Parathyroid adenoma (tissue), 2 donors: ENCODE measurements around the gene MERTK.

Experiments
- H2AFZ ChIP-seq: fragments of 300-600 bp; sonication (generic); one replicate; pipeline ENCODE4 v1.7.0; 2017; ENCODE audit warnings: antibody characterized with exemption, mild to moderate bottlenecking
- H3K27ac ChIP-seq: fragments of 300-600 bp; sonication (generic); one replicate; pipeline ENCODE4 v1.7.0; 2017
- H3K27me3 ChIP-seq: fragments of 300-600 bp; sonication (generic); one replicate; pipeline ENCODE4 v1.7.0; 2017; ENCODE audit warnings: low read length; ENCODE audit not compliant: control insufficient read depth, insufficient read depth
- H3K36me3 ChIP-seq: fragments of 300-600 bp; sonication (generic); one replicate; pipeline ENCODE4 v1.7.0; 2017; ENCODE audit warnings: low read length; ENCODE audit not compliant: control insufficient read depth, insufficient read depth
- H3K4me1 ChIP-seq: fragments of 300-600 bp; sonication (generic); one replicate; pipeline ENCODE4 v1.7.0; 2017; ENCODE audit warnings: control low read depth
- H3K4me2 ChIP-seq: fragments of 300-600 bp; sonication (generic); one replicate; pipeline ENCODE4 v1.7.0; 2017; ENCODE audit warnings: low read length
- H3K4me3 ChIP-seq: fragments of 300-600 bp; sonication (generic); one replicate; pipeline ENCODE4 v1.7.0; 2017; ENCODE audit warnings: low read depth, low read length
- H3K79me2 ChIP-seq: fragments of 300-600 bp; sonication (generic); one replicate; pipeline ENCODE4 v1.7.0; 2017; ENCODE audit warnings: control low read depth
- H3K9ac ChIP-seq: fragments of 300-600 bp; sonication (generic); one replicate; pipeline ENCODE4 v1.7.0; 2017; ENCODE audit warnings: mild to moderate bottlenecking
- H3K9me3 ChIP-seq: fragments of 300-600 bp; sonication (generic); one replicate; pipeline ENCODE4 v1.7.0; 2017; ENCODE audit warnings: low read length; ENCODE audit not compliant: control insufficient read depth
- TF ChIP-seq, protein P1 (sequence below): fragments of 300-600 bp; sonication (generic); IDR thresholded peaks from one replicate; pipeline ENCODE4 v1.7.0; 2017; ENCODE audit warnings: antibody characterized with exemption, mild to moderate bottlenecking
- donor health status: primary hyperparathyroidism.

MERTK gene

DNA sequence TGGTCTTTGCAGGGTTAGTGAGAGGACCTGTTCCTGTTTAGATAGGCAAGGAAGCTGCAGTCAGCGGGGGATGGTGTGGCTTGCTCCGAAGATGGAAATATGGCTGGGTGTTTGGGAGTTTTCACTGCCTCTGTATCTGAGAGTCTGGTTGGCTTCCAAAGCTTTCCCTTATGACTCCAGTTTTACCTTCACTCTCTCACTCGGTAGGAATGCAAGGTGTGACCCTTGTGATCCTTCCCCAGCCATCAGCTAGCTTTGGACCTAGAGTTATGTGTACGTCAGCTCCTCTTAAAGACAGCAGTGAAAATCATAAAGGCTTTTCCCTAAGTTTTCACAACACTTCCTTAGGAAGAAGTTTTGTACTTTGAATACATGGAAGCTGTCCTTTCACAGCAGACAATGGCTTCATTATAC is 121.2 kb downstream of the MERTK start:
- H3K9ac ChIP-seq = no peak overlapping the region
- H3K27ac ChIP-seq = no peak overlapping the region
- TF ChIP-seq, protein P1, sequence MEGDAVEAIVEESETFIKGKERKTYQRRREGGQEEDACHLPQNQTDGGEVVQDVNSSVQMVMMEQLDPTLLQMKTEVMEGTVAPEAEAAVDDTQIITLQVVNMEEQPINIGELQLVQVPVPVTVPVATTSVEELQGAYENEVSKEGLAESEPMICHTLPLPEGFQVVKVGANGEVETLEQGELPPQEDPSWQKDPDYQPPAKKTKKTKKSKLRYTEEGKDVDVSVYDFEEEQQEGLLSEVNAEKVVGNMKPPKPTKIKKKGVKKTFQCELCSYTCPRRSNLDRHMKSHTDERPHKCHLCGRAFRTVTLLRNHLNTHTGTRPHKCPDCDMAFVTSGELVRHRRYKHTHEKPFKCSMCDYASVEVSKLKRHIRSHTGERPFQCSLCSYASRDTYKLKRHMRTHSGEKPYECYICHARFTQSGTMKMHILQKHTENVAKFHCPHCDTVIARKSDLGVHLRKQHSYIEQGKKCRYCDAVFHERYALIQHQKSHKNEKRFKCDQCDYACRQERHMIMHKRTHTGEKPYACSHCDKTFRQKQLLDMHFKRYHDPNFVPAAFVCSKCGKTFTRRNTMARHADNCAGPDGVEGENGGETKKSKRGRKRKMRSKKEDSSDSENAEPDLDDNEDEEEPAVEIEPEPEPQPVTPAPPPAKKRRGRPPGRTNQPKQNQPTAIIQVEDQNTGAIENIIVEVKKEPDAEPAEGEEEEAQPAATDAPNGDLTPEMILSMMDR = no peak
- H3K4me2 ChIP-seq = no peak overlapping the region
- H2AFZ ChIP-seq = no peak overlapping the region
- H3K36me3 ChIP-seq = no peaks in the 10 kb centered on the region
- no peaks in the 10 kb centered on the region for H3K27me3 ChIP-seq
- H3K9me3 ChIP-seq = no peaks in the 10 kb centered on the region
- H3K79me2 ChIP-seq = no peaks in the 10 kb centered on the region
- H3K4me3 ChIP-seq = no peak overlapping the region
- H3K4me1 ChIP-seq = no peaks in the 10 kb centered on the region

DNA sequence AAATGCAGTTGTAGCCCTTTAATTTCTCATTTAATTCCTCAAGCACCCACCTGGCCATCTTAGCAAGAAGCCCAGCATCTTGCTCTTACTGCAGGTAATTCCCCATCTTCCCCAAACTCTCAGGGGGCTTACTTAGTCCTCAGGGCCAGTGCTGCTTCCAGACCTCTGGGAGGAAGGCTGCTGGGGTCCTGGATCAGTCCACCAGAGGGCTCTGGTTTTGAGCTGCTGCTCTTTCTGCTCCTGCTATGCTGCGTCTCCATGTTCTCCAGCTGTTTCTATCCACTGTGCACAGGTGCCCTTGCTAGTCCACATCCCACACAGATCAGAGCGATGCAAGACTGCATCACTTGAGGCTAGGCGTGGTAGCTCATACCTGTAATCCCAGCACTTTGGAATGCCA is 122.2 kb downstream of the MERTK start:
- Histone ChIP-seq H3K4me2 (no peak overlapping the region), H3K36me3 (no peaks in the 10 kb centered on the region), H2AFZ (no peak overlapping the region), H3K9ac (no peak overlapping the region), H3K4me1 (no peaks in the 10 kb centered on the region), H3K4me3 (no peak overlapping the region), H3K9me3 (no peaks in the 10 kb centered on the region), H3K79me2 (no peaks in the 10 kb centered on the region), H3K27me3 (no peaks in the 10 kb centered on the region), H3K27ac (no peak overlapping the region)
- TF ChIP-seq, protein P1 = no peak

DNA sequence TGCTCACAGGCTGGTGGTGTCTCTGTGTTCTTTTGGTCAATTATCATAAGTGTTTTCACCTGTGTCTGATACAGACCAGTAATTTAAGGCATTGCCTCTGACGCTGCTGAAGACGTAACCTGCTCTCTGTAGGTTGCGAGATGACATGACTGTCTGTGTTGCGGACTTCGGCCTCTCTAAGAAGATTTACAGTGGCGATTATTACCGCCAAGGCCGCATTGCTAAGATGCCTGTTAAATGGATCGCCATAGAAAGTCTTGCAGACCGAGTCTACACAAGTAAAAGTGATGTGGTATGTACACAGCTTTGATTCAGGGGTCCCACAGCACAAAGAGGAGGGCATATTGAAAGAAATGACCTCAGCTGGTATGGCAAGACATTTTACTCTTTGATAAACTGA is 122.9 kb downstream of the MERTK start:
- no peaks in the 10 kb centered on the region for H3K36me3 ChIP-seq
- no peak overlapping the region for H3K9ac ChIP-seq
- no peak overlapping the region for H3K4me2 ChIP-seq
- no peaks in the 10 kb centered on the region for H3K4me1 ChIP-seq
- no peak overlapping the region for H3K4me3 ChIP-seq
- no peak overlapping the region for H2AFZ ChIP-seq
- H3K9me3 ChIP-seq = no peaks in the 10 kb centered on the region
- H3K79me2 ChIP-seq = no peaks in the 10 kb centered on the region
- no peaks in the 10 kb centered on the region for H3K27me3 ChIP-seq
- H3K27ac ChIP-seq = no peak overlapping the region
- TF ChIP-seq, protein P1 = no peak

DNA sequence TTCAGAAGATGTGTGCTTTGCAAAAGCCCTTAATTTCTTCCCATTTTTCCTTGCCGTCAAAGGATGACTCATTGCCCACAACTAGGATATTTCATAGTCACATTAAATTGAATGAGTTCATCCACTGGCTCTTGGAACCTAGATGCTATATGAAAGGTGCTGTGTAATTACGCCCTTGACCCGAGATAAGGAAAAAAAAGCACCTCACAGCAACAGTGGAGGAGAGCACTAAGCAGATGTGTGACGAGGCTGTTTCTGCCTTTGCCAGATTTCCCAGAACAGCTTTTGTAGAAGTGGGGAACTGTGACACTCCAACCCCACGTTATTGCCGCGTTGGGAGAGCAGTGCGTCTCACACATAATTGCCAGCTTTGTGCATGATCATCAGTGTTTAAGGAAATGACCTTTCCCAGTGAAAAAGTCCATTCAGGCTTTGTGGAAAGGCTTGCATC is 123.4 kb downstream of the MERTK start:
- H3K9me3 ChIP-seq = no peaks in the 10 kb centered on the region
- TF ChIP-seq, protein P1 = no peak
- H3K27ac ChIP-seq = no peak overlapping the region
- no peak overlapping the region for H2AFZ ChIP-seq
- H3K36me3 ChIP-seq = no peaks in the 10 kb centered on the region
- no peak overlapping the region for H3K4me2 ChIP-seq
- H3K79me2 ChIP-seq = no peaks in the 10 kb centered on the region
- no peaks in the 10 kb centered on the region for H3K27me3 ChIP-seq
- H3K4me3 ChIP-seq = no peak overlapping the region
- no peaks in the 10 kb centered on the region for H3K4me1 ChIP-seq
- no peak overlapping the region for H3K9ac ChIP-seq

DNA sequence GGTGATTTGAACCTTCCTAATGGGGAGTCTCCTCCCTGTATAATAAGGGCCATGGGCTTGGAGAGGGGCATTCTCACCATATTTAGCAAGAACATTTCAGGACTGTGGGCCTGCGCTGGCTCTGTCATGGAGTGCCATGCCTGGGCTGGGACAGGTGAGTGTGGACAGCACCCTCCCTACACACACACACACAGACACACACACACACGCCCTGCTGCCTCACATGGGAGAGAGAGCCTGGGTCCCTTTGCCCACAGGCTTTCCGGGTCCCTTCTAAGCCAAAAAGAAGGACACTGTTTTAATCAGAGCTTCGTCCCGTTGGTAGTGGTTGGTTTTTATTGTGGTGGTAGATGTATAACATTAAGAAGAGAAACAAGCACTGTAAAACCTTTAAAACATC is 125.3 kb downstream of the MERTK start:
- no peaks in the 10 kb centered on the region for H3K36me3 ChIP-seq
- TF ChIP-seq, protein P1 = no peak
- no peaks in the 10 kb centered on the region for H3K9me3 ChIP-seq
- no peak overlapping the region for H3K27ac ChIP-seq
- H2AFZ ChIP-seq = no peak overlapping the region
- H3K4me3 ChIP-seq = no peak overlapping the region
- H3K27me3 ChIP-seq = no peaks in the 10 kb centered on the region
- H3K4me2 ChIP-seq = no peak overlapping the region
- no peak overlapping the region for H3K9ac ChIP-seq
- H3K79me2 ChIP-seq = no peaks in the 10 kb centered on the region
- H3K4me1 ChIP-seq = no peaks in the 10 kb centered on the region
